GM12878 (cell line): Measurements from ENCODE around the gene C3orf70. TPM values are rescaled to one million over a fixed set of nuclear protein-coding genes. Genes with fewer than 3 reads are reported as not detected.

ENCODE experiments used
- ATAC-seq: fragments of 200-7000 bp; cut with Tn5 transposase; 3 replicates; pipeline ENCODE4 v1.9.1; 2020; ENCODE audit warnings: mild to moderate bottlenecking, moderate library complexity
- BruUV-seq: library from RNA; stranded (reverse); fragments of 400-500 nt; replicated peaks from 2 replicates; lab custom pipeline; 2021; lab: Mats Ljungman, UMichigan
- CTCF ChIA-PET: fragments of 300-600 bp; sonication (Branson Sonifier 250); formaldehyde crosslinking; extraction: SDS; loops from one replicate; lab custom pipeline; 2021; ENCODE audit warnings: inconsistent platforms; lab: Yijun Ruan, JAX
- POLR2A ChIA-PET: fragments of 350-600 bp; formaldehyde crosslinking; extraction: SDS; loops from one replicate; lab custom pipeline; 2021; ENCODE audit warnings: inconsistent platforms; lab: Charles Lee
- RAD21 ChIA-PET: fragments of 300-600 bp; sonication (Branson Sonifier 250); formaldehyde crosslinking; loops from one replicate; lab custom pipeline; 2023; ENCODE audit warnings: antibody characterized with exemption; ENCODE audit not compliant: unreplicated experiment; lab: Charles Lee
- SMC1A ChIA-PET: fragments of 300-600 bp; sonication (Branson Sonifier 250); formaldehyde crosslinking; loops from one replicate; lab custom pipeline; 2023; ENCODE audit not compliant: unreplicated experiment, uncharacterized antibody; lab: Charles Lee
- DNase-seq: peaks from one replicate; pipeline ENCODE4 v3.0.0-alpha.2; 2011; ENCODE audit warnings: low read depth, low spot score
- FAIRE-seq: peaks from 3 replicates; lab custom pipeline; 2011; peaks lifted over from hg19 to GRCh38; lab: Jason Lieb, UNC
- H2AFZ ChIP-seq: 2 replicates; pipeline ENCODE4 v1.6.0; 2011; ENCODE audit warnings: low read depth, low read length, control low read depth; ENCODE audit not compliant: control insufficient read depth
- H3K27ac ChIP-seq: 2 replicates; pipeline ENCODE4 v1.5.1; 2011; ENCODE audit warnings: control low read depth; ENCODE audit not compliant: control insufficient read depth, insufficient read depth
- H3K27me3 ChIP-seq, 2 experiments: replicated peaks in 1 of 2; 2 replicates each; pipeline versions ENCODE4 v1.6.0 to v1.6.1; 2011; ENCODE audit warnings: low read length in 1 of 2; ENCODE audit not compliant: control insufficient read depth in 2 of 2, insufficient read depth in 2 of 2
- H3K36me3 ChIP-seq, 2 experiments: 2 replicates each; pipeline ENCODE4 v1.5.1; 2011; ENCODE audit warnings: low read length in 1 of 2; ENCODE audit not compliant: control insufficient read depth in 2 of 2, insufficient read depth in 2 of 2
- H3K4me1 ChIP-seq: 2 replicates; pipeline ENCODE4 v1.6.1; 2011; ENCODE audit warnings: mild to moderate bottlenecking, low read length, moderate library complexity, mixed read lengths; ENCODE audit not compliant: control insufficient read depth, insufficient read depth
- H3K4me2 ChIP-seq: 2 replicates; pipeline ENCODE4 v1.6.0; 2011; ENCODE audit warnings: control low read depth; ENCODE audit not compliant: control insufficient read depth, insufficient read depth
- H3K4me3 ChIP-seq: fragments of 200-600 bp; sonication (generic); 2 replicates; pipeline ENCODE4 v1.5.1; 2016
- H3K79me2 ChIP-seq: 2 replicates; pipeline ENCODE4 v1.6.0; 2011; ENCODE audit warnings: low read length; ENCODE audit not compliant: control insufficient read depth, insufficient read depth
- H3K9ac ChIP-seq: 2 replicates; pipeline ENCODE4 v1.8.0; 2011; ENCODE audit warnings: low read length, control low read depth, mixed read lengths; ENCODE audit not compliant: control insufficient read depth, insufficient read depth
- H3K9me3 ChIP-seq: replicated peaks from 3 replicates; pipeline ENCODE4 v1.5.1; 2011; ENCODE audit warnings: mild to moderate bottlenecking, low read length; ENCODE audit not compliant: control insufficient read depth, insufficient read depth
- H4K20me1 ChIP-seq: 2 replicates; pipeline ENCODE4 v1.6.0; 2011; ENCODE audit not compliant: control insufficient read depth, insufficient read depth
- NRF1 ChIP-seq: conservative IDR thresholded peaks from 2 replicates; pipeline ENCODE4 v1.6.1; 2011; ENCODE audit warnings: mild to moderate bottlenecking, low read depth, low read length, improper control_type of control experiment
- SIN3A ChIP-seq: IDR thresholded peaks from 2 replicates; pipeline ENCODE4 v1.6.1; 2012; ENCODE audit warnings: low read depth, low read length, improper control_type of control experiment
- SPI1 ChIP-seq: IDR thresholded peaks from 2 replicates; pipeline ENCODE4 v1.6.1; 2011; ENCODE audit warnings: low read depth, mild to moderate bottlenecking, low read length, moderate library complexity, borderline replicate concordance; ENCODE audit not compliant: insufficient read depth
- WGBS: methylation state at CpG from one replicate; pipeline ENCODE4 v1.1.6; 2016; ENCODE audit warnings: low lambda C conversion rate; ENCODE audit not compliant: insufficient replicate concordance, insufficient coverage; ENCODE audit errors: missing lambda C conversion rate; 5-methylcytosine and 5-hydroxymethylcytosine counted together
- in situ Hi-C: fragments of 300-500 bp; cut with MboI; formaldehyde crosslinking; loops from 9 replicates; pipeline ENCODE4 v1.14.3; 2018; ENCODE audit warnings: mixed read lengths
- intact Hi-C: fragments of 100-400 bp; cut with micrococcal nuclease; formaldehyde crosslinking; loops from one replicate; pipeline ENCODE4 v1.14.2; 2022; ENCODE audit not compliant: unreplicated experiment
- polyA plus RNA-seq, 11 experiments: library from polyadenylated mRNA; depleted of rRNA in 4 of 11; unstranded in 6 of 11; stranded (reverse) in 5 of 11; fragments of >200 nt; fragmentation: Nextera tagmentation in 4 of 11; fragmentation: Illumina TruSeq in 1 of 11; extraction: Ambion mirVana in 4 of 11; extraction: Trizol in 1 of 11; gene quantifications; 1 replicate in 1 of 11; 2 replicates in 10 of 11; pipeline versions ENCODE4 v1.2.1 to v1.2.3, GENCODE V29; 2011 to 2016; ENCODE audit warnings: inconsistent platforms in 2 of 11, missing spikeins in 2 of 11, low read depth in 1 of 11
- total RNA-seq, 4 experiments: library from RNA; depleted of rRNA in 3 of 4; stranded (reverse); fragments of >200 nt in 3 of 4; fragmentation: Illumina TruSeq in 1 of 4; extraction: Trizol in 1 of 4; gene quantifications; 2 replicates each; pipeline versions ENCODE4 v1.2.1 to v1.2.3, GENCODE V29; 2013 to 2021
- TF ChIP-seq, protein P1 (sequence below): fragments of 450-650 bp; IDR thresholded peaks from 2 replicates; pipeline ENCODE4 v1.6.1; 2017; ENCODE audit warnings: mild to moderate bottlenecking
- TF ChIP-seq, protein P2 (sequence below): fragments of 450-650 bp; IDR thresholded peaks from 2 replicates; pipeline ENCODE4 v1.6.1; 2017; ENCODE audit warnings: antibody characterized with exemption, mild to moderate bottlenecking, moderate library complexity

The C3orf70 gene
- total and polyA plus RNA-seq, 10 of the 15 experiments (the other 5 are each of a cell fraction or from before 2014, with no cell fraction given) = 0.03 to 0.04 TPM; not detected in 8

DNA sequence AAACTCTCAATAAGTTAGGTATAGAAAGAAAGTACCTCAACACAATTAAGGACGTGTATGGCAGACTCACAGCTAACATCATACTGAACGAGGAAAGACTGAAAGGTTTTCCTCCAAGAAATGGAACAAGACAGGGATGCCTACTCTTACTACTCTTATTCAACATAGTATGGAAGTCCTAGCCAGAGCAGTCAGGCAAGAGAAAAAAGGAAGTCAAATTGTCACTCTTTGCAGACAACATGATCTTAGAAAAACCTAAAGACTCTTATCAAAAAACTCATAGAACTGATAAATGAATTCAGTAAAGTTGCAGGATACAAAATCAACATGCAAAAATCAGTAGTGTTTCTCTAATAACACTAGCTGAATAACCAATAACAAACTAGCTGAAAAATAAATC, 96.0 kb downstream of the C3orf70 start:
- no peak for ATAC-seq
- CTCF ChIA-PET = interaction anchor here (0.6 kb wide), 1 partner anchor 920 kb away, joined by 4 read pairs; no protein-coding TSS in a partner anchor
- Histone ChIP-seq H3K79me2 (no peaks in the 10 kb centered on the region), H2AFZ (no peak overlapping the region), H3K36me3 (no peaks in the 10 kb centered on the region; a peak in 1 of 4 replicates), H3K4me2 (no peak overlapping the region), H3K27ac (no peak overlapping the region), H3K4me3 (no peak overlapping the region), H4K20me1 (no peaks in the 10 kb centered on the region), H3K9ac (no peak overlapping the region), H3K27me3 (no peaks in the 10 kb centered on the region), H3K9me3 (peaks cover 3% of the 10 kb centered on the region; the same call in 1 of the 3 replicates), H3K4me1 (no peaks in the 10 kb centered on the region)
- no peak for FAIRE-seq
- in situ Hi-C loops (no loop called here), intact Hi-C loops (no loop called here)
- RAD21 ChIA-PET = no interaction called here
- 70% methylated on average over 2 of the region's 2 CpGs for WGBS
- SMC1A ChIA-PET = no interaction called here
- POLR2A ChIA-PET = no interaction called here
- DNase-seq = no peak
- TF ChIP-seq NRF1 (no peak), SPI1 (peak; percentile 41; the same call in 1 of the 2 replicates), SIN3A (no peak)
- TF ChIP-seq, protein P1, sequence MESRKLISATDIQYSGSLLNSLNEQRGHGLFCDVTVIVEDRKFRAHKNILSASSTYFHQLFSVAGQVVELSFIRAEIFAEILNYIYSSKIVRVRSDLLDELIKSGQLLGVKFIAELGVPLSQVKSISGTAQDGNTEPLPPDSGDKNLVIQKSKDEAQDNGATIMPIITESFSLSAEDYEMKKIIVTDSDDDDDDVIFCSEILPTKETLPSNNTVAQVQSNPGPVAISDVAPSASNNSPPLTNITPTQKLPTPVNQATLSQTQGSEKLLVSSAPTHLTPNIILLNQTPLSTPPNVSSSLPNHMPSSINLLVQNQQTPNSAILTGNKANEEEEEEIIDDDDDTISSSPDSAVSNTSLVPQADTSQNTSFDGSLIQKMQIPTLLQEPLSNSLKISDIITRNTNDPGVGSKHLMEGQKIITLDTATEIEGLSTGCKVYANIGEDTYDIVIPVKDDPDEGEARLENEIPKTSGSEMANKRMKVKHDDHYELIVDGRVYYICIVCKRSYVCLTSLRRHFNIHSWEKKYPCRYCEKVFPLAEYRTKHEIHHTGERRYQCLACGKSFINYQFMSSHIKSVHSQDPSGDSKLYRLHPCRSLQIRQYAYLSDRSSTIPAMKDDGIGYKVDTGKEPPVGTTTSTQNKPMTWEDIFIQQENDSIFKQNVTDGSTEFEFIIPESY = no peak
- TF ChIP-seq, protein P2, sequence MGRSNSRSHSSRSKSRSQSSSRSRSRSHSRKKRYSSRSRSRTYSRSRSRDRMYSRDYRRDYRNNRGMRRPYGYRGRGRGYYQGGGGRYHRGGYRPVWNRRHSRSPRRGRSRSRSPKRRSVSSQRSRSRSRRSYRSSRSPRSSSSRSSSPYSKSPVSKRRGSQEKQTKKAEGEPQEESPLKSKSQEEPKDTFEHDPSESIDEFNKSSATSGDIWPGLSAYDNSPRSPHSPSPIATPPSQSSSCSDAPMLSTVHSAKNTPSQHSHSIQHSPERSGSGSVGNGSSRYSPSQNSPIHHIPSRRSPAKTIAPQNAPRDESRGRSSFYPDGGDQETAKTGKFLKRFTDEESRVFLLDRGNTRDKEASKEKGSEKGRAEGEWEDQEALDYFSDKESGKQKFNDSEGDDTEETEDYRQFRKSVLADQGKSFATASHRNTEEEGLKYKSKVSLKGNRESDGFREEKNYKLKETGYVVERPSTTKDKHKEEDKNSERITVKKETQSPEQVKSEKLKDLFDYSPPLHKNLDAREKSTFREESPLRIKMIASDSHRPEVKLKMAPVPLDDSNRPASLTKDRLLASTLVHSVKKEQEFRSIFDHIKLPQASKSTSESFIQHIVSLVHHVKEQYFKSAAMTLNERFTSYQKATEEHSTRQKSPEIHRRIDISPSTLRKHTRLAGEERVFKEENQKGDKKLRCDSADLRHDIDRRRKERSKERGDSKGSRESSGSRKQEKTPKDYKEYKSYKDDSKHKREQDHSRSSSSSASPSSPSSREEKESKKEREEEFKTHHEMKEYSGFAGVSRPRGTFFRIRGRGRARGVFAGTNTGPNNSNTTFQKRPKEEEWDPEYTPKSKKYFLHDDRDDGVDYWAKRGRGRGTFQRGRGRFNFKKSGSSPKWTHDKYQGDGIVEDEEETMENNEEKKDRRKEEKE = no peak
- no TSS peak for BruUV-seq
